Left renal cortex interstitium (tissue), 4 donors: Measurements from ENCODE around the gene C19orf44. TPM values are rescaled to one million over a fixed set of nuclear protein-coding genes. Genes with fewer than 3 reads are reported as not detected.
"Not testable (repeated sequence)": the region's sequence is repeated elsewhere in the genome, so short reads cannot be mapped to it uniquely, and the experiment has no call there.

Experiments
- DNase-seq, 4 donors: peaks; one replicate each; pipeline ENCODE4 v3.0.0-alpha.2; 2013; ENCODE audit warnings: low read depth in 4 of 4, low spot score in 2 of 4, missing footprints in 1 of 4
- polyA plus RNA-seq, 4 donors: library from polyadenylated mRNA; unstranded; fragments of 120-200 nt; gene quantifications; one replicate each; pipeline ENCODE4 v1.2.1, GENCODE V29; 2013; ENCODE audit not compliant: insufficient read length in 4 of 4

C19orf44 gene
- polyA plus RNA-seq, 4 donors: 13.8 to 18.9 (median 16.5) TPM

GRCh38 chr19:16530540-16531379 is 34.6 kb downstream of the C19orf44 start:
- no peak for DNase-seq

GRCh38 chr19:16531380-16531669 is 35.1 kb downstream of the C19orf44 start:
- DNase-seq: no peak

- DNase-seq: no peak
These were observed 36.4 kb downstream of the C19orf44 start for GRCh38 chr19:16532440-16533234.

GRCh38 chr19:16535381-16535780 is 39.2 kb downstream of the C19orf44 start:
- no peak for DNase-seq

- no peak for DNase-seq
These were observed 39.9 kb downstream of the C19orf44 start for GRCh38 chr19:16536130-16536529.

- DNase-seq: no peak
These were observed 40.9 kb downstream of the C19orf44 start for GRCh38 chr19:16537111-16537510.

GRCh38 chr19:16540948-16541347 is 44.8 kb downstream of the C19orf44 start:
- no peak for DNase-seq

GRCh38 chr19:16541526-16542044 is 45.4 kb downstream of the C19orf44 start:
- no peak for DNase-seq

- DNase-seq: peak; percentile 75 to 92 (median 84)
These were observed 46.1 kb downstream of the C19orf44 start, which contains the start of gene CHERP for GRCh38 chr19:16542045-16542909. TSS of gene CHERP (minus strand) at chr19:16542437. CDS start at chr19:16542378, 59 bp downstream.

GRCh38 chr19:16542910-16543472 is 46.8 kb downstream of the C19orf44 start:
- peak in 1 of 4 donors; percentile 2 for DNase-seq

- DNase-seq: not testable (repeated sequence)
These were observed 47.5 kb downstream of the C19orf44 start for GRCh38 chr19:16543734-16544133.

GRCh38 chr19:16544473-16545231 is 48.5 kb downstream of the C19orf44 start:
- no peak for DNase-seq

GRCh38 chr19:16548956-16549355 is 52.8 kb downstream of the C19orf44 start:
- DNase-seq: no peak

- DNase-seq: not testable (repeated sequence)
These were observed 55.7 kb downstream of the C19orf44 start for GRCh38 chr19:16551902-16552301.

- DNase-seq: no peak
These were observed 58.6 kb downstream of the C19orf44 start for GRCh38 chr19:16554776-16555175.

- DNase-seq: no peak
These were observed 63.6 kb downstream of the C19orf44 start for GRCh38 chr19:16559780-16560276.

GRCh38 chr19:16561382-16561781 is 65.2 kb downstream of the C19orf44 start:
- no peak for DNase-seq

GRCh38 chr19:16562608-16563025 is 66.4 kb downstream of the C19orf44 start:
- no peak for DNase-seq

- no peak for DNase-seq
These were observed 68.6 kb downstream of the C19orf44 start for GRCh38 chr19:16564842-16565241.
